ENCODE data around the gene SERGEF. TPM values are rescaled to one million over a fixed set of nuclear protein-coding genes. Genes with fewer than 3 reads are reported as not detected.

SERGEF gene
- polyA plus RNA-seq, 2 of the 4 experiments (the other 2 are of a cell fraction): 20.7 to 24.1 TPM

GRCh38 chr11:17930544-17931125 lies 82.2 kb downstream of the SERGEF start (continued):
- TF ChIP-seq NFE2L2 (conservative IDR thresholded peaks at IDR 0.05; ENCODE audit: low read length) (no peak), POLR2AphosphoS2 (conservative IDR thresholded peaks at IDR 0.05; ENCODE audit: low read length) (no peak), PHF8 (IDR thresholded peaks at IDR 0.05; ENCODE audit: borderline replicate concordance, low read depth) (no peak)

- 80% methylated on average over 3 of the region's 3 CpGs for WGBS (ENCODE audit: missing lambda C conversion rate)
- no peak for TF ChIP-seq EP300 (IDR thresholded peaks at IDR 0.05)
- no peak for TF ChIP-seq ZSCAN20 (CRISPR knock-in tag; IDR thresholded peaks at IDR 0.05)
- no peak for TF ChIP-seq FOSB (CRISPR knock-in tag; IDR thresholded peaks at IDR 0.05)
- TF ChIP-seq JUN (IDR thresholded peaks at IDR 0.05): no peak
- no peak for TF ChIP-seq RFX5 (IDR thresholded peaks at IDR 0.05)
- no peak for TF ChIP-seq RARB (CRISPR knock-in tag; IDR thresholded peaks at IDR 0.05)
- no peak for TF ChIP-seq MAZ (IDR thresholded peaks at IDR 0.05; ENCODE audit: borderline replicate concordance, low read depth, low read length)
- TF ChIP-seq ELK1 (IDR thresholded peaks at IDR 0.05; ENCODE audit: low read depth, low read length): no peak
- TF ChIP-seq MAFK (IDR thresholded peaks at IDR 0.05; ENCODE audit: partially characterized antibody): no peak
- TF ChIP-seq HES2 (IDR thresholded peaks at IDR 0.05): no peak
- no peak for TF ChIP-seq TP53 (CRISPR knock-in tag; IDR thresholded peaks at IDR 0.05)
- no peak for TF ChIP-seq RCOR1 (IDR thresholded peaks at IDR 0.05; ENCODE audit: low read depth, low read length)
- no peak for TF ChIP-seq HEYL (CRISPR knock-in tag; IDR thresholded peaks at IDR 0.05)
- no peak for TF ChIP-seq ZC3H11A (IDR thresholded peaks at IDR 0.05)
- no peak for TF ChIP-seq POLR2A (IDR thresholded peaks at IDR 0.05; ENCODE audit: low read length)
- no peak for TF ChIP-seq HOXA7 (CRISPR knock-in tag; IDR thresholded peaks at IDR 0.05)
- TF ChIP-seq SMC3 (IDR thresholded peaks at IDR 0.05): no peak
- FAIRE-seq (no peak), DNase-seq (ENCODE audit: low read depth in 1 of 2, low spot score in 1 of 2) (no peak), ATAC-seq (no peak)
- CTCF ChIA-PET: interaction anchor here (0.6 to 1.6 kb wide), 3 partner anchors 17 to 59 kb away, joined by 3 to 5 read pairs (median 3); no protein-coding TSS in a partner anchor
- Histone ChIP-seq H3K4me3 (no peak overlapping the region), H3K27ac (no peak overlapping the region), H3K4me2 (no peak overlapping the region), H3K9me3 (0 out of 3 replicates have a peak, but pooled peaks cover 3% of the 10 kb centered on the region), H3K4me1 (no peaks in the 10 kb centered on the region)
- POLR2A ChIA-PET: no interaction called here
These were observed 83.7 kb downstream of the SERGEF start for GRCh38 chr11:17929171-17929570.

- H3K4me1 ChIP-seq: no peaks in the 10 kb centered on the region
- 47% methylated on average over 3 of the region's 3 CpGs for WGBS (ENCODE audit: missing lambda C conversion rate)
- no peak overlapping the region for H3K4me3 ChIP-seq
- H3K27ac ChIP-seq: no peak overlapping the region
- CTCF ChIA-PET: no interaction called here
- no peak overlapping the region for H3K4me2 ChIP-seq
- FAIRE-seq (no peak), ATAC-seq (no peak), DNase-seq (ENCODE audit: low read depth in 1 of 2, low spot score in 1 of 2) (no peak)
- TF ChIP-seq RCOR1 (IDR thresholded peaks at IDR 0.05; ENCODE audit: low read depth, low read length) (no peak), CHD2 (IDR thresholded peaks at IDR 0.05; ENCODE audit: low read length, partially characterized antibody) (no peak), POLR2AphosphoS2 (conservative IDR thresholded peaks at IDR 0.05; ENCODE audit: low read length) (no peak), ZNF302 (CRISPR knock-in tag; IDR thresholded peaks at IDR 0.05) (no peak), HES2 (IDR thresholded peaks at IDR 0.05) (no peak)
- POLR2A ChIA-PET: no interaction called here
- H3K9me3 ChIP-seq: 0 out of 3 replicates have a peak, but pooled peaks cover 3% of the 10 kb centered on the region
These were observed 85.0 kb downstream of the SERGEF start for GRCh38 chr11:17927681-17928343.

Data from A549 (cell line).